Measurements from ENCODE around the gene HOXA5. TPM values are rescaled to one million over a fixed set of nuclear protein-coding genes. Genes with fewer than 3 reads are reported as not detected.

HOXA5 gene
- total and polyA plus RNA-seq, 2 donors (not counting 1 experiment from before 2014, with no cell fraction given): 18.3 to 35.6 TPM

DNA sequence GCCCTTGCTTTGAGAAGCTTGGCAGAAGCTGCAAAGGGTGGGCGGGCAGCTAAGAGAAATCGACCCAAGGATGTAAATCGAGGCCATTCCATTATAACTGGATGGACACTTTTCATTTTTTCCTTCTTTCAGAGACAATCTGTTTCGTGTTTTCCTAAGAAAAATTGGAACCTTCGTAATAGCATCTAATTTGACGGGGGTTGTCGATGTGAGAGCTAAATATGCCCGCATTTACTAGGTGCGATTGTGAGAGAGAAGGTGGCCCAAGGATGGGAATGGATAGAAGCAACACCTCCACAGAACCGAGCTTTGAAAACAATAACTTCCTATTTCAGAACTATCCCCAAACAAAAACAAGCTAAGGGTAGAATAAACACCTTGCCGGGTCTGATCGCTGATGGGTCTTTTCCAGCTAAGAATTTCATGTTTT is 12.1 kb downstream of the HOXA5 start:
- peaks cover 28% of the 10 kb centered on the region for H3K4me1 ChIP-seq (ENCODE audit: control insufficient read depth, extremely low read depth, insufficient read depth, low read length)
- TF ChIP-seq, protein P1, sequence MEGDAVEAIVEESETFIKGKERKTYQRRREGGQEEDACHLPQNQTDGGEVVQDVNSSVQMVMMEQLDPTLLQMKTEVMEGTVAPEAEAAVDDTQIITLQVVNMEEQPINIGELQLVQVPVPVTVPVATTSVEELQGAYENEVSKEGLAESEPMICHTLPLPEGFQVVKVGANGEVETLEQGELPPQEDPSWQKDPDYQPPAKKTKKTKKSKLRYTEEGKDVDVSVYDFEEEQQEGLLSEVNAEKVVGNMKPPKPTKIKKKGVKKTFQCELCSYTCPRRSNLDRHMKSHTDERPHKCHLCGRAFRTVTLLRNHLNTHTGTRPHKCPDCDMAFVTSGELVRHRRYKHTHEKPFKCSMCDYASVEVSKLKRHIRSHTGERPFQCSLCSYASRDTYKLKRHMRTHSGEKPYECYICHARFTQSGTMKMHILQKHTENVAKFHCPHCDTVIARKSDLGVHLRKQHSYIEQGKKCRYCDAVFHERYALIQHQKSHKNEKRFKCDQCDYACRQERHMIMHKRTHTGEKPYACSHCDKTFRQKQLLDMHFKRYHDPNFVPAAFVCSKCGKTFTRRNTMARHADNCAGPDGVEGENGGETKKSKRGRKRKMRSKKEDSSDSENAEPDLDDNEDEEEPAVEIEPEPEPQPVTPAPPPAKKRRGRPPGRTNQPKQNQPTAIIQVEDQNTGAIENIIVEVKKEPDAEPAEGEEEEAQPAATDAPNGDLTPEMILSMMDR (conservative IDR thresholded peaks at IDR 0.05 in 1 of 2, IDR thresholded peaks at IDR 0.05 in 1 of 2; ENCODE audit: low read depth in 1 of 2, low read length in 2 of 2): no peak
- TF ChIP-seq EZH2 (IDR thresholded peaks at IDR 0.05; ENCODE audit: low read length, missing control alignments): no peak

DNA sequence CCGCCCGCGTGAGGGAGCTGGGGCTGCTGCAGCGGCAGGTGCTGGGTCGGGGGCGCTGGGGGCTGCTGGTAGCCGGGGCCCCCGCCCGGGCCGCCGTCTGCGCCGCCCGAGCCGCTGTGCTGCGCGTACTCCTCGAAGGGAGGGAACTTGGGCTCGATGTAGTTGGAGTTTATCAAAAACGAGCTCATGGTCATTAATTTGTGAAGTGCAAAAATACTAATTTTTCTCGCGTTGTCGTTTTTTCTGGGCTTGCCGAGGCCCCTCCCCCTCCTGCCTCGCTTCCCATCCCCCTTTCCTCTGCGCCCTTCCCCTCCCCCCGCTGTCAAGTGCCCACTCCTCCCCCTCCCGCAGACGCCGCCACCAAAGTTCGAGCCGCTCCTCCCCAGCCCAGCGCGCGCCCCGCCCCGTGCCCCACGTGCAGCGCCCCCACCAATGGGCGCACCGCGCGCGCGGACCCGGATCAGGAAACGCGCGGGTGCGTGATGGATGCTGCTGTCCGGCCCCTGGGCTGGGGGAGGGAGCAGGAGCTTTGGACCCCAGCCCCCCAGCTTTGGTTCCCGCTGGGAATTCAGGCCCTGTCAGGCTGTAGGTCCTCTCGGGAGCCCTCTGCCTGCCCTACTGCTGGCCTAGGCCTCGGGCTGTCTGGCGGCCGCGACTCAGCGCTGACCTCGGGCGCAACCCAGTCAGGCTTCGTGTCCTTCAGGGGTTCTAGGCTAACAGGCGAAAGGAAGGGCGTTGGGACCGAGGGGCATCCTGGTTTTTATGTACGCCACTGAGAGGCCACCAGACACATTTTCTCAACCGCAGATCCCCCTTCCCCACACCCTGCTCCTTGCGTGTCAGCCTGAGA is 12.7 kb downstream of the HOXA5 start, which contains the start of gene HOXA4:
Gene HOXA4, minus strand, starts transcription at position 218 of the 850 bp plus-strand sequence. Its CDS starts 24 bp downstream, at position 194.
- H3K36me3 ChIP-seq (ENCODE audit: control insufficient read depth, insufficient read depth, low read length): no peaks in the 10 kb centered on the region
- H3K27me3 ChIP-seq (ENCODE audit: control insufficient read depth, insufficient read depth, low read length): no peaks in the 10 kb centered on the region
- H3K27ac ChIP-seq (ENCODE audit: insufficient read depth, low read length): peak within 1 kb of the TSS; percentile 71
- peaks cover 24% of the 10 kb centered on the region for H3K4me1 ChIP-seq (ENCODE audit: control insufficient read depth, extremely low read depth, insufficient read depth, low read length)
- no peak for TF ChIP-seq EZH2 (IDR thresholded peaks at IDR 0.05; ENCODE audit: low read length, missing control alignments)
- TF ChIP-seq, protein P1 (conservative IDR thresholded peaks at IDR 0.05 in 1 of 2, IDR thresholded peaks at IDR 0.05 in 1 of 2; ENCODE audit: low read depth in 1 of 2, low read length in 2 of 2): no peak
- H3K9ac ChIP-seq (ENCODE audit: insufficient read depth, low read length): peak within 1 kb of the TSS; percentile 58
- no peaks in the 10 kb centered on the region for H4K20me1 ChIP-seq (ENCODE audit: control insufficient read depth, extremely low read depth, insufficient read depth, low read length)
- peak within 1 kb of the TSS; percentile 94 for H3K4me2 ChIP-seq (ENCODE audit: extremely low read depth, insufficient read depth, low read length)
- peaks cover 25% of the 10 kb centered on the region for H3K79me2 ChIP-seq (ENCODE audit: control insufficient read depth, insufficient read depth, low read length)
- DNase-seq (ENCODE audit: low read depth in 2 of 2): peak; percentile 82 to 89
- no peaks in the 10 kb centered on the region for H3K9me3 ChIP-seq (ENCODE audit: control insufficient read depth, insufficient read depth, low read depth, low read length)
- H2AFZ ChIP-seq (ENCODE audit: low read length): peak within 1 kb of the TSS; percentile 3
- H3K4me3 ChIP-seq (replicated peaks in 1 of 4; ENCODE audit: control extremely low read depth in 1 of 4, insufficient read depth in 1 of 4, low read depth in 3 of 4, low read length in 4 of 4): peak within 1 kb of the TSS; percentile 43 to 71 (median 54)

More for the DNA sequence above, 12.1 kb downstream of the HOXA5 start:
- H2AFZ ChIP-seq (ENCODE audit: low read length): no peak overlapping the region
- no peak for DNase-seq (ENCODE audit: low read depth in 2 of 2)
- peak overlapping the region; percentile 71 for H3K27ac ChIP-seq (ENCODE audit: insufficient read depth, low read length)
- H3K9me3 ChIP-seq (ENCODE audit: control insufficient read depth, insufficient read depth, low read depth, low read length): no peaks in the 10 kb centered on the region
- peaks cover 25% of the 10 kb centered on the region for H3K79me2 ChIP-seq (ENCODE audit: control insufficient read depth, insufficient read depth, low read length)
- H3K36me3 ChIP-seq (ENCODE audit: control insufficient read depth, insufficient read depth, low read length): no peaks in the 10 kb centered on the region
- no peaks in the 10 kb centered on the region for H3K27me3 ChIP-seq (ENCODE audit: control insufficient read depth, insufficient read depth, low read length)
- peak overlapping the region; percentile 42 to 71 (median 50) for H3K4me3 ChIP-seq (replicated peaks in 1 of 4; ENCODE audit: control extremely low read depth in 1 of 4, insufficient read depth in 1 of 4, low read depth in 3 of 4, low read length in 4 of 4)
- H3K4me2 ChIP-seq (ENCODE audit: extremely low read depth, insufficient read depth, low read length): peak overlapping the region; percentile 94
- H3K9ac ChIP-seq (ENCODE audit: insufficient read depth, low read length): peak overlapping the region; percentile 54
- no peaks in the 10 kb centered on the region for H4K20me1 ChIP-seq (ENCODE audit: control insufficient read depth, extremely low read depth, insufficient read depth, low read length)

DNA sequence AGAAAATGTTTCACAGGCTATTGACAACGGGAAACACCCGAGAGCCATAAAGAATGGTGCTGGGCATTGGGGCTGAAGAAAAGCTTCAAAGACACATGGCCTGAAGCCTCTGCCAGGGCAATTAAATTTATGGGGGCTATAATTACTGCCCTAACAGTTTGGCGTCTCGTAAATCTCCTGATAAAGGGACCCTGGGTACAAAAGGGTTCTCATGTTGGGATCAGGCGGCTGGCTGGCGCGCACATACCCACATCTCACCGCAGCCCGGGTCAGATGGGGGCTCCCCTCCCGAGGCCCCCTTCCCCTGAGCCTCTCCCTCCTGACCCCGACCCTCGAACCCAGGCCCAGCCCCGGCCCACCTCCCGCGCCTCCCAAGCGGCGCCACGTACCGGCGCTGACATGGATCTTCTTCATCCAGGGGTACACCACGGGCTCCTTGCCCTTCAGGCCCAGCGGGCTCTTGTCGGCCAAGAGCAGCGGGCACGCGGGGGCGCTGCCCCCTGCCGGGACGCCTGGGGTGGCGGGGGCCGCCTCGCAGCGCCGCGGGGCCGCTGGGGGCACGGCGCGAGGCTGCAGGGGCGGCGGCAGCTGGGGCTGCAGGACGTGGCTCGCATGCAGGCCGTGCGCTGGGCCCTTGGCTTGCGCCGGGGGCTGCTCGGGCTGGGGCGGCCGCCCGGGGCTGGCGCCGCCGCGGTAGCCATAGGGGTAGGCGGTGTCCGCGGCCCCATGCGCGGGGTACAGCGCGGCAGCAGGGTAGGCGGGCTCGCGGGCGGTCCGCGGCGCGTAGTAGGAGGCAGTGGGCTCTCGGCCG is 13.5 kb downstream of the HOXA5 start:
- no peaks in the 10 kb centered on the region for H3K9me3 ChIP-seq (ENCODE audit: control insufficient read depth, insufficient read depth, low read depth, low read length)
- H3K4me3 ChIP-seq (replicated peaks in 1 of 4; ENCODE audit: control extremely low read depth in 1 of 4, insufficient read depth in 1 of 4, low read depth in 3 of 4, low read length in 4 of 4): peak overlapping the region; percentile 34 to 71 (median 48)
- H3K4me1 ChIP-seq (ENCODE audit: control insufficient read depth, extremely low read depth, insufficient read depth, low read length): peaks cover 16% of the 10 kb centered on the region
- no peak overlapping the region for H3K27ac ChIP-seq (ENCODE audit: insufficient read depth, low read length)
- H3K79me2 ChIP-seq (ENCODE audit: control insufficient read depth, insufficient read depth, low read length): peaks cover 20% of the 10 kb centered on the region
- no peaks in the 10 kb centered on the region for H3K27me3 ChIP-seq (ENCODE audit: control insufficient read depth, insufficient read depth, low read length)
- no peaks in the 10 kb centered on the region for H4K20me1 ChIP-seq (ENCODE audit: control insufficient read depth, extremely low read depth, insufficient read depth, low read length)
- DNase-seq (ENCODE audit: low read depth in 2 of 2): peak in 1 of 2 donors; percentile 29
- H3K4me2 ChIP-seq (ENCODE audit: extremely low read depth, insufficient read depth, low read length): peak overlapping the region; percentile 88
- no peak overlapping the region for H2AFZ ChIP-seq (ENCODE audit: low read length)
- H3K36me3 ChIP-seq (ENCODE audit: control insufficient read depth, insufficient read depth, low read length): no peaks in the 10 kb centered on the region
- TF ChIP-seq, protein P1 (conservative IDR thresholded peaks at IDR 0.05 in 1 of 2, IDR thresholded peaks at IDR 0.05 in 1 of 2; ENCODE audit: low read depth in 1 of 2, low read length in 2 of 2): no peak
- TF ChIP-seq EZH2 (IDR thresholded peaks at IDR 0.05; ENCODE audit: low read length, missing control alignments): no peak
- H3K9ac ChIP-seq (ENCODE audit: insufficient read depth, low read length): peak overlapping the region; percentile 58

Measured in fibroblast of lung (primary cell).